HepG2 (cell line): ENCODE results near the gene ZMIZ2. TPM values are rescaled to one million over a fixed set of nuclear protein-coding genes. Genes with fewer than 3 reads are reported as not detected.

Source experiments
- ARID3A ChIP-seq: IDR thresholded peaks from 2 replicates; pipeline ENCODE4 v1.6.1; 2012; ENCODE audit warnings: low read depth, low read length, improper control_type of control experiment
- CEBPG ChIP-seq: IDR thresholded peaks from 2 replicates; pipeline ENCODE4 v1.6.1; 2016
- EP300 ChIP-seq, 3 experiments: sonication (generic) in 1 of 3; formaldehyde crosslinking in 1 of 3; IDR thresholded peaks; 2 replicates each; pipeline versions ENCODE4 v1.5.1 to v1.6.1; 2011 to 2020; ENCODE audit warnings: low read depth in 2 of 3, low read length in 2 of 3, borderline replicate concordance in 1 of 3, improper control_type of control experiment in 1 of 3, mild to moderate bottlenecking in 1 of 3, missing genetic modification reagents in 1 of 3, moderate library complexity in 1 of 3
- ETS1 ChIP-seq: sonication (generic); formaldehyde crosslinking; IDR thresholded peaks from 2 replicates; pipeline ENCODE4 v1.4.0; 2020; ENCODE audit warnings: missing genetic modification reagents
- FOSL2 ChIP-seq: sonication (generic); formaldehyde crosslinking; IDR thresholded peaks from 2 replicates; pipeline ENCODE4 v1.4.0; 2020; ENCODE audit warnings: missing genetic modification reagents
- HDAC2 ChIP-seq: sonication (generic); formaldehyde crosslinking; IDR thresholded peaks from 2 replicates; pipeline ENCODE4 v1.4.0; 2020; ENCODE audit warnings: missing genetic modification reagents
- IKZF5 ChIP-seq: IDR thresholded peaks from 2 replicates; pipeline ENCODE4 v1.6.1; 2018; ENCODE audit warnings: missing genetic modification reagents, mild to moderate bottlenecking, missing compliant biosample characterization
- KDM5B ChIP-seq: sonication (generic); formaldehyde crosslinking; IDR thresholded peaks from 2 replicates; pipeline ENCODE4 v1.4.0; 2020; ENCODE audit warnings: missing genetic modification reagents, mild to moderate bottlenecking, borderline replicate concordance
- KMT2B ChIP-seq: IDR thresholded peaks from 2 replicates; pipeline ENCODE4 v1.6.1; 2016; ENCODE audit warnings: missing genetic modification reagents, missing compliant biosample characterization
- MED8 ChIP-seq: sonication (generic); formaldehyde crosslinking; IDR thresholded peaks from 2 replicates; pipeline ENCODE4 v1.8.1; 2023; ENCODE audit warnings: mild to moderate bottlenecking, missing genetic modification reagents; ENCODE audit not compliant: insufficient replicate concordance
- PTBP1 ChIP-seq: fragments of 200-400 bp; formaldehyde crosslinking; IDR thresholded peaks from 2 replicates; pipeline ENCODE4 v1.6.1; 2018; ENCODE audit warnings: low read length, low read depth; ENCODE audit not compliant: poor library complexity, severe bottlenecking
- RERE ChIP-seq: IDR thresholded peaks from 2 replicates; pipeline ENCODE4 v1.6.1; 2016; ENCODE audit warnings: low read depth, missing genetic modification reagents, missing compliant biosample characterization
- SKI ChIP-seq: fragments of 450-650 bp; IDR thresholded peaks from one replicate; pipeline ENCODE4 v1.6.1; 2018; ENCODE audit warnings: mild to moderate bottlenecking; ENCODE audit not compliant: partially characterized antibody
- SUZ12 ChIP-seq: fragments of 150-350 bp; IDR thresholded peaks from 2 replicates; pipeline ENCODE4 v1.6.1; 2014; ENCODE audit warnings: low read depth, low read length
- ZNF121 ChIP-seq: sonication (generic); formaldehyde crosslinking; IDR thresholded peaks from 2 replicates; pipeline ENCODE4 v1.5.0; 2020; ENCODE audit warnings: mild to moderate bottlenecking, missing genetic modification reagents
- ZNF547 ChIP-seq: sonication (generic); formaldehyde crosslinking; IDR thresholded peaks from 2 replicates; pipeline ENCODE4 v1.5.1; 2020; ENCODE audit warnings: mild to moderate bottlenecking, missing genetic modification reagents
- polyA plus RNA-seq, 8 experiments: library from polyadenylated mRNA; depleted of rRNA in 3 of 8; stranded (reverse) in 7 of 8; unstranded in 1 of 8; fragments of >200 nt; fragmentation: Illumina TruSeq in 4 of 8; extraction: Trizol in 4 of 8; gene quantifications; 2 replicates each; pipeline versions ENCODE4 v1.2.1 to v1.2.3, GENCODE V29; 2011 to 2016; ENCODE audit warnings: low read depth in 4 of 8, missing spikeins in 1 of 8, mixed read lengths in 1 of 8; ENCODE audit not compliant: insufficient read depth in 1 of 8
- total RNA-seq, 5 experiments: library from RNA; depleted of rRNA; stranded (reverse); fragments of >200 nt; fragmentation: Illumina TruSeq; extraction: Trizol; gene quantifications; 2 replicates each; pipeline ENCODE4 v1.2.3, GENCODE V29; 2016; ENCODE audit warnings: low read depth in 1 of 5
- TF ChIP-seq, protein P1 (sequence below): sonication (generic); formaldehyde crosslinking; IDR thresholded peaks from 2 replicates; pipeline ENCODE4 v1.4.0; 2020; ENCODE audit warnings: mild to moderate bottlenecking, missing genetic modification reagents
- TF ChIP-seq, protein P2 (sequence below): IDR thresholded peaks from 2 replicates; pipeline ENCODE4 v1.6.1; 2016; ENCODE audit warnings: mild to moderate bottlenecking

ZMIZ2 gene
- total and polyA plus RNA-seq, 2 of the 13 experiments (the other 11 are each of a cell fraction or from before 2014, with no cell fraction given): 4.9 to 7.9 TPM

- TF ChIP-seq, protein P1, sequence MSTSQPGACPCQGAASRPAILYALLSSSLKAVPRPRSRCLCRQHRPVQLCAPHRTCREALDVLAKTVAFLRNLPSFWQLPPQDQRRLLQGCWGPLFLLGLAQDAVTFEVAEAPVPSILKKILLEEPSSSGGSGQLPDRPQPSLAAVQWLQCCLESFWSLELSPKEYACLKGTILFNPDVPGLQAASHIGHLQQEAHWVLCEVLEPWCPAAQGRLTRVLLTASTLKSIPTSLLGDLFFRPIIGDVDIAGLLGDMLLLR (CRISPR knock-in tag): peak; percentile 44; the same call in 1 of the 2 replicates
- TF ChIP-seq ARID3A: no peak
- TF ChIP-seq CEBPG (CRISPR knock-in tag): peak; percentile 62
- no peak for TF ChIP-seq PTBP1
- peak; percentile 14 for TF ChIP-seq SKI
- TF ChIP-seq SUZ12: no peak
- peak; percentile 38; the same call in 1 of the 2 replicates for TF ChIP-seq HDAC2 (CRISPR knock-in tag)
- no peak for TF ChIP-seq RERE (CRISPR knock-in tag)
- no peak for TF ChIP-seq ZNF121 (CRISPR knock-in tag)
- TF ChIP-seq IKZF5 (CRISPR knock-in tag): peak; percentile 48; the same call in 1 of the 2 replicates
- TF ChIP-seq, protein P2, sequence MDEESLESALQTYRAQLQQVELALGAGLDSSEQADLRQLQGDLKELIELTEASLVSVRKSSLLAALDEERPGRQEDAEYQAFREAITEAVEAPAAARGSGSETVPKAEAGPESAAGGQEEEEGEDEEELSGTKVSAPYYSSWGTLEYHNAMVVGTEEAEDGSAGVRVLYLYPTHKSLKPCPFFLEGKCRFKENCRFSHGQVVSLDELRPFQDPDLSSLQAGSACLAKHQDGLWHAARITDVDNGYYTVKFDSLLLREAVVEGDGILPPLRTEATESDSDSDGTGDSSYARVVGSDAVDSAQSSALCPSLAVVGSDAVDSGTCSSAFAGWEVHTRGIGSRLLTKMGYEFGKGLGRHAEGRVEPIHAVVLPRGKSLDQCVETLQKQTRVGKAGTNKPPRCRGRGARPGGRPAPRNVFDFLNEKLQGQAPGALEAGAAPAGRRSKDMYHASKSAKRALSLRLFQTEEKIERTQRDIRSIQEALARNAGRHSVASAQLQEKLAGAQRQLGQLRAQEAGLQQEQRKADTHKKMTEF (CRISPR knock-in tag): 0 out of 2 replicates have a peak, but pooled peaks have one; percentile 36
- TF ChIP-seq FOSL2 (CRISPR knock-in tag): peak; percentile 69
- TF ChIP-seq KDM5B (CRISPR knock-in tag): no peak
- no peak for TF ChIP-seq MED8 (CRISPR knock-in tag)
- peak in 1 of 2 experiments; percentile 26; a peak in 1 of 4 replicates for TF ChIP-seq EP300 (IDR thresholded peaks at IDR 0.05; ENCODE audit: low read depth in 2 of 2, low read length in 2 of 2)
- TF ChIP-seq EP300 (CRISPR knock-in tag; IDR thresholded peaks at IDR 0.05; ENCODE audit: borderline replicate concordance): no peak
- no peak for TF ChIP-seq KMT2B
- TF ChIP-seq ZNF547: no peak
- TF ChIP-seq ETS1: no peak
Measured at GRCh38 chr7:44712012-44712411, 36.6 kb upstream of the ZMIZ2 start (continued).
